Measurements from ENCODE around the gene CLEC1B.

Gene CLEC1B

DNA sequence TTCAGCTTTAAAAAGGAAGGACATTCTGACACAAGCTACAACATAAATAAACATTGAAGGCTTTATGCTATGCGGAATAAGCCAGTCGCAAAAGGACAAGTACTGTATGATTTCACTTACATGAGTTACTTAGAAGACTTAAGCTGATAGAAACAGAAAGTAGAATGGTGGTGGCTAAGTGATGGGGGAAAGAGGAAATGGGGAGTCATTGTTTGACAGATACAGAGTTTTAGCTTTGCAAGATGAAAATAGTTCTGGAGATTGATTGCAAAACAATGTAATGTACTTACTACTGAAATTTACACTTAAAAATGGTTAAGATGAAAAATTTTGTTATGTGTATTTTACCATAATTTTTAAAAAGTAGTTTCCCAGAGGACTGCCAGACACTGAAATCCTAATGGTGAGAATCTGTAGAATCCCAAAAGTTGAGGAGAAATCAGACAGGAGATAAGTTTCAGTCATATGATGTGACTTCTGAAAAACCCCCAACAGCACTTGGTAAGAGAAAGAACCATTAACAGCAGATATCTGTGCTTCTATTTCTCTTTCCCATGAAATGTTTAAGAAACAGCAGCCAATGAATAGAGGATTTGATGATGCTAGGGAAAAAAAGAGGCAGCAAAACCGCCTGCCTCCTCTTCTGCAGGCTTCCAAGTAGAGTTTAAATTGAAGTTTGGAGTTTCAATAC, 50.2 kb downstream of the CLEC1B start:
- Histone ChIP-seq H3K27me3 (ENCODE audit: control insufficient read depth, insufficient read depth, low read length) (no peaks in the 10 kb centered on the region), H3K9me3 (ENCODE audit: control insufficient read depth, insufficient read depth, low read depth, low read length) (peaks cover 4% of the 10 kb centered on the region), H3K4me1 (ENCODE audit: control insufficient read depth, insufficient read depth, low read length) (no peaks in the 10 kb centered on the region), H3K9ac (ENCODE audit: low read length) (no peak overlapping the region), H3K4me3 (ENCODE audit: low read depth, low read length) (no peak overlapping the region), H3K36me3 (ENCODE audit: control insufficient read depth, insufficient read depth, low read length) (no peaks in the 10 kb centered on the region), H3K27ac (ENCODE audit: low read depth, low read length) (no peak overlapping the region)

DNA sequence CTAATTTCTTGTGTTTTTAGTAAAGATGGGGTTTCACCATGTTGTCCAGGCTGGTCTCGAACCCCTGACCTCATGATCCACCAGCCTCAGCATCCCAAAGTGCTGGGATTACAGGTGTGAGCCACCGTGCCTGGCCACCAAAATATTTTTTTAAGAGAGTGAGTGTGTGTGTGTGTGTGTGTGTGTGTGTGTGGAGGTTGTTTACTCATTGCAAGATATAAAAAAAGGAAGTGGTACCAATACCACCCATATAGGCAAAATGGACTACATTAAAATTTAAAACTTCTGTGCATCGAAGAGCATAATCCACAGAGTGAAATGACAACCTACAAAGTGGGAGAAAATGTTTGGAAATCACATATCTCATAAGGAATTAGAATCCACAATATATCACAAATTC, 51.2 kb downstream of the CLEC1B start:
- no peak overlapping the region for H3K27ac ChIP-seq (ENCODE audit: low read depth, low read length)
- H3K9ac ChIP-seq (ENCODE audit: low read length), result no peak overlapping the region
- H3K9me3 ChIP-seq (ENCODE audit: control insufficient read depth, insufficient read depth, low read depth, low read length), result peaks cover 4% of the 10 kb centered on the region
- no peaks in the 10 kb centered on the region for H3K27me3 ChIP-seq (ENCODE audit: control insufficient read depth, insufficient read depth, low read length)
- H3K36me3 ChIP-seq (ENCODE audit: control insufficient read depth, insufficient read depth, low read length), result no peaks in the 10 kb centered on the region
- no peaks in the 10 kb centered on the region for H3K4me1 ChIP-seq (ENCODE audit: control insufficient read depth, insufficient read depth, low read length)
- H3K4me3 ChIP-seq (ENCODE audit: low read depth, low read length), result no peak overlapping the region

- Histone ChIP-seq H3K9ac (ENCODE audit: low read length) (no peak overlapping the region), H3K4me1 (ENCODE audit: control insufficient read depth, insufficient read depth, low read length) (no peaks in the 10 kb centered on the region), H3K9me3 (ENCODE audit: control insufficient read depth, insufficient read depth, low read depth, low read length) (peaks cover 4% of the 10 kb centered on the region), H3K4me3 (ENCODE audit: low read depth, low read length) (no peak overlapping the region), H3K36me3 (ENCODE audit: control insufficient read depth, insufficient read depth, low read length) (no peaks in the 10 kb centered on the region), H3K27me3 (ENCODE audit: control insufficient read depth, insufficient read depth, low read length) (no peaks in the 10 kb centered on the region), H3K27ac (ENCODE audit: low read depth, low read length) (no peak overlapping the region)
These were observed 54.5 kb downstream of the CLEC1B start for GRCh38 chr12:9944391-9944790.

GRCh38 chr12:9943240-9943639, 55.7 kb downstream of the CLEC1B start:
- H3K9me3 ChIP-seq (ENCODE audit: control insufficient read depth, insufficient read depth, low read depth, low read length), result peaks cover 4% of the 10 kb centered on the region
- no peak overlapping the region for H3K4me3 ChIP-seq (ENCODE audit: low read depth, low read length)
- no peaks in the 10 kb centered on the region for H3K4me1 ChIP-seq (ENCODE audit: control insufficient read depth, insufficient read depth, low read length)
- no peak overlapping the region for H3K9ac ChIP-seq (ENCODE audit: low read length)
- H3K27ac ChIP-seq (ENCODE audit: low read depth, low read length), result no peak overlapping the region
- no peaks in the 10 kb centered on the region for H3K27me3 ChIP-seq (ENCODE audit: control insufficient read depth, insufficient read depth, low read length)
- no peaks in the 10 kb centered on the region for H3K36me3 ChIP-seq (ENCODE audit: control insufficient read depth, insufficient read depth, low read length)

Measured in HUES6 (cell line).